IMR-90 (cell line): ENCODE results near the gene GRAP. TPM values are rescaled to one million over a fixed set of nuclear protein-coding genes. Genes with fewer than 3 reads are reported as not detected.

ENCODE experiments used
- ATAC-seq: fragments of 200-7000 bp; cut with Tn5 transposase; 2 replicates; pipeline ENCODE4 v1.9.1; 2020; ENCODE audit warnings: low read depth, mild to moderate bottlenecking, moderate library complexity
- BruUV-seq: library from RNA; stranded (reverse); fragments of 400-500 nt; replicated peaks from 2 replicates; lab custom pipeline; 2021; lab: Mats Ljungman, UMichigan
- CTCF ChIA-PET: fragments of 300-600 bp; formaldehyde crosslinking; extraction: SDS; loops from one replicate; lab custom pipeline; 2021; ENCODE audit warnings: antibody characterized with exemption; lab: Yijun Ruan, JAX
- POLR2A ChIA-PET: fragments of 300-600 bp; sonication (Branson Sonifier 250); formaldehyde crosslinking; loops from one replicate; lab custom pipeline; 2022; ENCODE audit warnings: antibody characterized with exemption; ENCODE audit not compliant: unreplicated experiment; lab: Charles Lee
- DNase-seq: peaks from one replicate; pipeline ENCODE4 v3.0.0; 2013
- H2AFZ ChIP-seq: replicated peaks from 2 replicates; pipeline ENCODE3; 2013; ENCODE audit warnings: low read length, mild to moderate bottlenecking; ENCODE audit not compliant: poor library complexity
- H2AK5ac ChIP-seq: 2 replicates; pipeline ENCODE4 v1.6.1; 2013; ENCODE audit warnings: low read depth, low read length, inconsistent platforms
- H2AK9ac ChIP-seq: replicated peaks from 2 replicates; pipeline ENCODE3; 2013; ENCODE audit warnings: mild to moderate bottlenecking, low read depth, low read length, moderate library complexity; ENCODE audit not compliant: poor library complexity
- H2BK120ac ChIP-seq: 2 replicates; pipeline ENCODE4 v1.6.1; 2013; ENCODE audit warnings: low read depth, low read length, inconsistent platforms
- H2BK15ac ChIP-seq: 3 replicates; pipeline ENCODE4 v1.6.1; 2013; ENCODE audit warnings: low read depth, low read length, inconsistent platforms
- H2BK20ac ChIP-seq: 2 replicates; pipeline ENCODE4 v1.6.1; 2013; ENCODE audit warnings: low read depth, mild to moderate bottlenecking, inconsistent platforms, low read length, moderate library complexity
- H2BK5ac ChIP-seq: 2 replicates; pipeline ENCODE4 v1.6.1; 2013; ENCODE audit warnings: mild to moderate bottlenecking, low read depth, low read length, inconsistent platforms; ENCODE audit not compliant: poor library complexity, severe bottlenecking
- H3K14ac ChIP-seq: replicated peaks from 2 replicates; pipeline ENCODE4 v1.6.1; 2013; ENCODE audit warnings: low read depth, low read length, inconsistent platforms
- H3K18ac ChIP-seq: 2 replicates; pipeline ENCODE4 v1.6.1; 2013; ENCODE audit warnings: low read depth, low read length, control low read depth
- H3K23ac ChIP-seq: 2 replicates; pipeline ENCODE4 v1.6.1; 2013; ENCODE audit warnings: low read depth, low read length, inconsistent platforms
- H3K27ac ChIP-seq: 2 replicates; pipeline ENCODE4 v1.5.1; 2013; ENCODE audit warnings: mild to moderate bottlenecking, control low read depth, low read length; ENCODE audit not compliant: insufficient read depth
- H3K27me3 ChIP-seq: 2 replicates; pipeline ENCODE4 v1.6.1; 2013; ENCODE audit warnings: low read length; ENCODE audit not compliant: control insufficient read depth, insufficient read depth
- H3K36me3 ChIP-seq: 2 replicates; pipeline ENCODE4 v1.6.1; 2013; ENCODE audit warnings: low read length, mixed read lengths; ENCODE audit not compliant: control insufficient read depth, insufficient read depth
- H3K4ac ChIP-seq: 2 replicates; pipeline ENCODE4 v1.6.1; 2013; ENCODE audit warnings: low read depth, low read length, inconsistent platforms
- H3K4me1 ChIP-seq: 2 replicates; pipeline ENCODE4 v1.6.1; 2013; ENCODE audit warnings: low read length, mixed read lengths; ENCODE audit not compliant: control insufficient read depth, insufficient read depth
- H3K4me2 ChIP-seq: 2 replicates; pipeline ENCODE4 v1.6.1; 2013; ENCODE audit warnings: low read depth, mild to moderate bottlenecking, control low read depth, low read length, moderate library complexity
- H3K4me3 ChIP-seq: 2 replicates; pipeline ENCODE4 v1.5.1; 2013; ENCODE audit warnings: low read depth, mild to moderate bottlenecking, control low read depth, low read length, moderate library complexity; ENCODE audit not compliant: insufficient read depth
- H3K56ac ChIP-seq: 2 replicates; pipeline ENCODE4 v1.6.1; 2013; ENCODE audit warnings: low read length, inconsistent platforms; ENCODE audit not compliant: insufficient read depth; ENCODE audit errors: extremely low read depth
- H3K79me1 ChIP-seq, 2 experiments: 2 replicates each; pipeline ENCODE4 v1.6.1; 2013; ENCODE audit warnings: low read length in 2 of 2, inconsistent platforms in 1 of 2, low read depth in 1 of 2
- H3K9ac ChIP-seq: 2 replicates; pipeline ENCODE4 v1.6.1; 2013; ENCODE audit warnings: low read depth, low read length, control low read depth
- H3K9me1 ChIP-seq: 2 replicates; pipeline ENCODE4 v1.6.1; 2013; ENCODE audit warnings: low read length, inconsistent platforms; ENCODE audit not compliant: insufficient read depth
- H3K9me3 ChIP-seq: 2 replicates; pipeline ENCODE4 v1.6.1; 2013; ENCODE audit warnings: low read length; ENCODE audit not compliant: control insufficient read depth, insufficient read depth
- H4K20me1 ChIP-seq: 2 replicates; pipeline ENCODE4 v1.6.1; 2013; ENCODE audit warnings: low read length, inconsistent platforms; ENCODE audit not compliant: insufficient read depth
- H4K5ac ChIP-seq: 2 replicates; pipeline ENCODE4 v1.6.1; 2013; ENCODE audit warnings: mild to moderate bottlenecking, low read depth, low read length, control low read depth
- H4K8ac ChIP-seq, 2 experiments: 2 replicates each; pipeline ENCODE4 v1.6.1; 2013; ENCODE audit warnings: low read depth in 2 of 2, low read length in 2 of 2, control low read depth in 1 of 2, inconsistent platforms in 1 of 2
- H4K91ac ChIP-seq: 2 replicates; pipeline ENCODE4 v1.6.1; 2013; ENCODE audit warnings: low read depth, low read length, inconsistent platforms; ENCODE audit not compliant: insufficient read depth
- CEBPB ChIP-seq: IDR thresholded peaks from 2 replicates; pipeline ENCODE4 v1.6.1; 2012; ENCODE audit warnings: low read depth, low read length, improper control_type of control experiment
- CHD1 ChIP-seq: IDR thresholded peaks from 2 replicates; pipeline ENCODE4 v1.6.1; 2012; ENCODE audit warnings: low read depth, low read length, improper control_type of control experiment
- CTCF ChIP-seq: conservative IDR thresholded peaks from 2 replicates; pipeline ENCODE4 v1.5.1; 2012; ENCODE audit warnings: mild to moderate bottlenecking, low read depth, low read length, improper control_type of control experiment
- ELK1 ChIP-seq: fragments of 150-350 bp; IDR thresholded peaks from 2 replicates; pipeline ENCODE4 v1.6.1; 2016; ENCODE audit warnings: low read depth, mild to moderate bottlenecking, low read length, moderate library complexity, borderline replicate concordance
- FOS ChIP-seq: fragments of 150-350 bp; IDR thresholded peaks from 2 replicates; pipeline ENCODE4 v1.6.1; 2016; ENCODE audit warnings: low read depth, low read length
- MAZ ChIP-seq: IDR thresholded peaks from 2 replicates; pipeline ENCODE4 v1.6.1; 2012; ENCODE audit warnings: low read depth, mild to moderate bottlenecking, low read length, improper control_type of control experiment, moderate library complexity, borderline replicate concordance
- MXI1 ChIP-seq: IDR thresholded peaks from 2 replicates; pipeline ENCODE4 v1.6.1; 2012; ENCODE audit warnings: low read depth, mild to moderate bottlenecking, low read length, moderate library complexity, borderline replicate concordance
- NFE2L2 ChIP-seq: fragments of 150-350 bp; IDR thresholded peaks from 2 replicates; pipeline ENCODE4 v1.6.1; 2016; ENCODE audit warnings: low read depth, mild to moderate bottlenecking, low read length
- POLR2A ChIP-seq: IDR thresholded peaks from 2 replicates; pipeline ENCODE4 v1.6.1; 2012; ENCODE audit warnings: mild to moderate bottlenecking, low read depth, low read length
- RAD21 ChIP-seq: IDR thresholded peaks from 2 replicates; pipeline ENCODE4 v1.6.1; 2012; ENCODE audit warnings: low read length, improper control_type of control experiment
- RFX5 ChIP-seq: IDR thresholded peaks from 2 replicates; pipeline ENCODE4 v1.8.0; 2012; ENCODE audit warnings: low read depth, mild to moderate bottlenecking, low read length, moderate library complexity
- SMC3 ChIP-seq: fragments of 150-350 bp; IDR thresholded peaks from 2 replicates; pipeline ENCODE4 v1.6.1; 2016; ENCODE audit warnings: low read depth, mild to moderate bottlenecking, antibody characterized with exemption, low read length, moderate library complexity
- USF2 ChIP-seq: fragments of 150-350 bp; IDR thresholded peaks from 2 replicates; pipeline ENCODE4 v1.6.1; 2017; ENCODE audit warnings: mild to moderate bottlenecking, antibody characterized with exemption, low read length, low read depth
- WGBS, 2 experiments: methylation state at CpG; one replicate each; pipeline versions ENCODE4 v1.1.5 to v1.1.7; 2013; ENCODE audit warnings: missing lambda C conversion rate in 2 of 2; ENCODE audit not compliant: insufficient read length in 1 of 2; ENCODE audit errors: extremely low coverage in 2 of 2; 5-methylcytosine and 5-hydroxymethylcytosine counted together
- dilution Hi-C: fragments of 300-500 bp; cut with HindIII; formaldehyde crosslinking; loops from one replicate; pipeline ENCODE4 v1.14.3; 2018; ENCODE audit warnings: low sequenced_read_pairs; ENCODE audit not compliant: unreplicated experiment
- in situ Hi-C: fragments of 300-500 bp; cut with MboI; formaldehyde crosslinking; loops from 3 replicates; pipeline ENCODE4 v1.14.3; 2019; ENCODE audit warnings: low sequenced_read_pairs, inconsistent platforms, mixed read lengths
- intact Hi-C: fragments of 100-400 bp; cut with micrococcal nuclease; formaldehyde crosslinking; loops from 2 replicates; pipeline ENCODE4 v1.10.0; 2022
- polyA plus RNA-seq, 3 experiments: library from polyadenylated mRNA; depleted of rRNA; stranded (reverse); fragments of >200 nt; gene quantifications; 2 replicates each; pipeline ENCODE4 v1.2.3, GENCODE V29; 2012; ENCODE audit warnings: low replicate concordance in 1 of 3
- total RNA-seq: library from RNA; depleted of rRNA; stranded (reverse); fragments of >200 nt; gene quantifications from 2 replicates; pipeline ENCODE4 v1.2.3, GENCODE V29; 2012

GRAP gene
- total and polyA plus RNA-seq, 2 of the 4 experiments (the other 2 are of a cell fraction) = under 0.01 to 0.14 TPM

- BruUV-seq = no TSS peak
- Histone ChIP-seq H3K9ac (no peak overlapping the region), H2BK20ac (no peak overlapping the region), H4K8ac (no peak overlapping the region), H4K91ac (no peak overlapping the region), H3K79me1 (peaks cover 13 to 65% of the 10 kb centered on the region in 2 experiments; a peak in 3 of 4 replicates), H2BK15ac (no peak overlapping the region), H3K9me1 (peaks cover 13% of the 10 kb centered on the region), H2AK5ac (no peak overlapping the region), H3K36me3 (peaks cover 28% of the 10 kb centered on the region), H3K18ac (no peak overlapping the region), H3K9me3 (no peaks in the 10 kb centered on the region), H2BK5ac (no peak overlapping the region), H3K23ac (no peak overlapping the region), H2AK9ac (no peak overlapping the region), H3K56ac (no peak overlapping the region), H3K4me2 (no peak overlapping the region), H3K27ac (no peak overlapping the region), H3K14ac (no peak overlapping the region), H3K4ac (no peak overlapping the region), H2BK120ac (no peak overlapping the region), H3K27me3 (no peaks in the 10 kb centered on the region), H4K5ac (no peak overlapping the region), H4K20me1 (peaks cover 9% of the 10 kb centered on the region; the same call in 1 of the 2 replicates), H3K4me3 (no peak overlapping the region), H3K4me1 (peaks cover 19% of the 10 kb centered on the region), H2AFZ (no peak overlapping the region)
- intact Hi-C loops (no loop called here), dilution Hi-C loops (no loop called here), in situ Hi-C loops (no loop called here)
- 95% methylated on average over 4 of the region's 9 CpGs; no CpG with 5 or more reads in 1 of the 2 experiments for WGBS, 2 experiments
- ATAC-seq (no peak), DNase-seq (no peak)
- TF ChIP-seq MXI1 (no peak), CTCF (no peak), POLR2A (no peak), USF2 (no peak), NFE2L2 (no peak), MAZ (no peak), CHD1 (no peak), FOS (no peak), ELK1 (no peak), SMC3 (no peak), RAD21 (no peak), CEBPB (no peak), RFX5 (no peak)
- ChIA-PET CTCF (no interaction called here), POLR2A (no interaction called here)
These were observed 61.3 kb downstream of the GRAP start for GRCh38 chr17:18985475-18985874.
